GM15510 (cell line): ENCODE results near the gene MAP1LC3B.

Experiments
- POLR2A ChIP-seq: IDR thresholded peaks from 3 replicates; pipeline ENCODE4 v1.6.1; 2011; ENCODE audit warnings: borderline replicate concordance; ENCODE audit not compliant: insufficient read length; ENCODE audit errors: extremely low read depth

MAP1LC3B gene

GRCh38 chr16:87351320-87351698 is 40.8 kb upstream of the MAP1LC3B start:
- TF ChIP-seq POLR2A: no peak

- no peak for TF ChIP-seq POLR2A
Measured at GRCh38 chr16:87352818-87353217, 39.3 kb upstream of the MAP1LC3B start.

GRCh38 chr16:87353613-87354012 is 38.5 kb upstream of the MAP1LC3B start:
- no peak for TF ChIP-seq POLR2A

GRCh38 chr16:87356491-87356853 is 35.7 kb upstream of the MAP1LC3B start:
- TF ChIP-seq POLR2A: no peak

- TF ChIP-seq POLR2A: no peak
Measured at GRCh38 chr16:87358250-87358649, 33.9 kb upstream of the MAP1LC3B start.

- TF ChIP-seq POLR2A: no peak
Measured at GRCh38 chr16:87358696-87359095, 33.4 kb upstream of the MAP1LC3B start.

- TF ChIP-seq POLR2A: no peak
Measured at GRCh38 chr16:87359121-87359520, 33.0 kb upstream of the MAP1LC3B start.

GRCh38 chr16:87360862-87361610 is 31.1 kb upstream of the MAP1LC3B start:
- TF ChIP-seq POLR2A: no peak

- no peak for TF ChIP-seq POLR2A
Measured at GRCh38 chr16:87361916-87362619, 30.1 kb upstream of the MAP1LC3B start.

- no peak for TF ChIP-seq POLR2A
Measured at GRCh38 chr16:87363771-87364455, 28.2 kb upstream of the MAP1LC3B start.

- no peak for TF ChIP-seq POLR2A
Measured at GRCh38 chr16:87365021-87365713, 27.0 kb upstream of the MAP1LC3B start.

GRCh38 chr16:87366288-87366687 is 25.8 kb upstream of the MAP1LC3B start:
- no peak for TF ChIP-seq POLR2A

- TF ChIP-seq POLR2A: no peak
Measured at GRCh38 chr16:87366930-87367329, 25.2 kb upstream of the MAP1LC3B start.

- no peak for TF ChIP-seq POLR2A
Measured at GRCh38 chr16:87367529-87367928, 24.6 kb upstream of the MAP1LC3B start.
